Measurements from ENCODE around the gene CCDC83. TPM values are rescaled to one million over a fixed set of nuclear protein-coding genes. Genes with fewer than 3 reads are reported as not detected.
A peak's percentile ranks its signal among the peaks of the same experiment; 100 is the strongest.

The CCDC83 gene
- not detected in 2 replicates for total RNA-seq (2014; rRNA removed; shearing (Covaris generic))

DNA sequence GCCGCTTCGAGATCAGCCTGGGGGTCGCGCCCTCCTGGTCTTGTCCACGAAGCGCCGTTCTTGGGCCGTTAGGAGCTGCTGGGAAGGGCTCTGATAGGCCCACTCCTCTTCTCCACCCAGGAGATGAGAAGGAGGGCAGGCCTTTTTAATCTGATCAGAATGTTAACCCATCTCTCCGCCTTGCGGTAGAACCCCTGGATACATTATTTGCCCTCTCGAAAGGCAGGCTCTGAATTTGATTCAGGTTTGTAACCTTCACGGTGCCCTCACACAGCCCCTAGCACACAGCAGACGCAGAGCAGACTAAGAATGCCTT lies at the start of gene CCDC83:
Gene CCDC83, plus strand, starts transcription at position 43 of the 316 bp plus-strand sequence. CDS start 9,741 bp downstream, outside the sequence.
- no peak for DNase-seq (ENCODE audit: low read depth)

DNA sequence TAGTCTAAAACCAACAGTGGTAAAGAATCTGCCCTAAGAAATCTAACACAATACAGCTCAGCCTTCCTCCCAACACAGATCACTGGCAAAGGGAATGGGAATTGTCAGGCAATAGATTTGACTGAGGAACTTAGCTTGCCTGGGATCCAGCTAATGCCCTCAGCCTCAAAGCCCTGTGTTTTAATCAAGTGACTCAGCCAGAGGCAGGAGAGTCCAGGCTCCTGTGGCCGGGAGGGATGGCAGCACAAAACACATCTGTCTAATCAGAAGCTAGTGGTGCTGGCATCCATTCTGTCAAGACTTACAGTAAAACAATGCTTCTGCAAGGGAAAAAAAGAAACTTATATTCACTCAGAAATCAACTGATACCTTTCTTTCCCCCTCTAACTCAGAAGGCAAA lies 49.8 kb upstream of the CCDC83 start:
- peak; percentile 75 for DNase-seq (ENCODE audit: low read depth)

DNA sequence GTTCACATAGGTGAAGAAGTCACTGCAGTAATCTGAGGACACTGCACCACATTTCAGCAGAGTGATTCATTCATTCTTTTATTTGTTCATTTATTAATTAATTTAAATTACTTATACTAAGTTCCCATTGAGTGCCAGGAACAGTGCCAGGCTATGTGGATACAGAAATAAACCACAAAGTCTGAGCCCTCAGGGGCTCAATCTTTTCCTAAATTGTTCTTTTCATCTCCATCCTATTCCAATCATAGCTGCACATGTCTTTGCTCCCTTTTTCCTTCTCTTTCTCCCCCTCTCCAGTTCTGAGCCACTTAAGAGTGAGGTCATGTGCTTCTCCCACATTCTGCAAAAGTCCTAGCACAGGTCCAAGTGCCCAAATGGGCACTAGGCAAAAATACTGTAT lies 49.2 kb upstream of the CCDC83 start:
- peak; percentile 28 for DNase-seq (ENCODE audit: low read depth)

DNA sequence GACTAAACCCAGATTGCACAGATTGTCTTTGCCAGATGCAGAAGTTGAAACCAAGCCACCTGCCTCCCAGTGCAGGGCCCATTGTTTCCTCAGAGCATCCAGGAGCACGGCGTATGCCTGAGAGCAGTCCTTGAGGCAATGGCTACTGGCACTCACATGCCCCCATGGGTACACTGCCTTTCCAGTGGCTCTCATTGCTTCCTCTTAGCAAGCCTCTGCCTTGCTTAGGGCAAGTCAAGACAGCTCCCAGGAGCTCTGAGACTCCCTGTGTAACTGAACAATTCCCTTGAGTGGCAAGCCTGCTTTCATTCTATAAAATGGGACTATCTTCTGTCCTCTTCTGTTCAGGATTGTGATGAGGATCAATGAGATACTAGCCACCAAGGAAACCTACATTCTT lies 48.3 kb upstream of the CCDC83 start:
- no peak for DNase-seq (ENCODE audit: low read depth)

DNA sequence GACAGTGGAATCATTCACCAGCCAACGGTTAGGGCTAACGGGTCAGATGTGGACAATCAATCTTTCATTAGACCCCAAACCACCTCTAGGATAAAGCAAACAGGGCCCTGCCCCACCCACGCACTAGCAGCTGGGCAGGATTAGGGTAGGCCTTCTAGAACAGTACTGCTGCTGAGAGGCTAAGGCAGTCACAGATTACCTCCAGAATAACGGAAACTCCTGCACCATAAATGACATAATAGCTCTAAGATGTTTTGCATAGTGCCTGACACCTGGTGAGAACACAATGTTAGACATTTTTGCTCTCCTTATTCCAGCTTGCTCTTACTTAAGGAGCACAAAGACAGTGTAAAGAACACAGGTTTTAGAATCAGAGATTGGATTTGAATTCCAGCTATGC lies 46.0 kb upstream of the CCDC83 start:
- no peak for DNase-seq (ENCODE audit: low read depth)

DNA sequence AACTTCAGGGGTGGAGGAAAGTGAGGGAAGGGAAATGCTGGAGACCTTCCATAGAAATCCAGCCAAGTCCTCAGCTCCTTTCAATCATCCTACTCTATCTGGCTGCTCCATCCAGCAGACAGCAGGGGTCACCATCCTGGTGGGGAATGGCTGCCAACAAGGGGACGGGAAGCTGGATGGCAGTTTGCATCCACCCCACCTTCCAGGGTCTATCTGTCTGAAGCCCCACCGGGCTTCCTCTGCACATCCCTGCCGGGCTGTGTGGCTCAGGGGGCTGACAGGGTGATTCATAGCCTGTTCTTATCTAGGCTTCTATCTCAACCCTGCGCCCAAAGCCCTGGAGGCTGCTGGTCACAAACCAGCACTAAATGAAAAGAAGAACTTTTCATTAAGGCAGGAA lies 45.3 kb upstream of the CCDC83 start:
- DNase-seq (ENCODE audit: low read depth): peak; percentile 75

DNA sequence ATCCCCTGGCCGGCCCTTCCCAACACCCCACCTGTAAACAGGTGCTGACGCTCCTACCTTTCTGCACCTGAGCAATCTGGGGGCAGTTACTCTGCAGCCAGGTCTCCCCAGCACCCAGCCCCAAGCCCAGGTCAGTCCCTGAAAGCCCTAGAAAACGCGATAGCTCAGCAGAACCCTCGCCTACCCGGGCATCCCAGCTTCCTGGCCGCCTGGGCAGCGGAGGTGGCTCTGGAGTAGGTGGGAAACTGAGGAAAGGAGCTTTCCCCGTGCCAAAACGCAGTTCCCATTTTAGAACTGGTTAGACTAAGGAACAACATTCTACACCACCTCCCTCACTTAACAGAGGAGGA lies 44.7 kb upstream of the CCDC83 start:
- DNase-seq (ENCODE audit: low read depth): no peak

DNA sequence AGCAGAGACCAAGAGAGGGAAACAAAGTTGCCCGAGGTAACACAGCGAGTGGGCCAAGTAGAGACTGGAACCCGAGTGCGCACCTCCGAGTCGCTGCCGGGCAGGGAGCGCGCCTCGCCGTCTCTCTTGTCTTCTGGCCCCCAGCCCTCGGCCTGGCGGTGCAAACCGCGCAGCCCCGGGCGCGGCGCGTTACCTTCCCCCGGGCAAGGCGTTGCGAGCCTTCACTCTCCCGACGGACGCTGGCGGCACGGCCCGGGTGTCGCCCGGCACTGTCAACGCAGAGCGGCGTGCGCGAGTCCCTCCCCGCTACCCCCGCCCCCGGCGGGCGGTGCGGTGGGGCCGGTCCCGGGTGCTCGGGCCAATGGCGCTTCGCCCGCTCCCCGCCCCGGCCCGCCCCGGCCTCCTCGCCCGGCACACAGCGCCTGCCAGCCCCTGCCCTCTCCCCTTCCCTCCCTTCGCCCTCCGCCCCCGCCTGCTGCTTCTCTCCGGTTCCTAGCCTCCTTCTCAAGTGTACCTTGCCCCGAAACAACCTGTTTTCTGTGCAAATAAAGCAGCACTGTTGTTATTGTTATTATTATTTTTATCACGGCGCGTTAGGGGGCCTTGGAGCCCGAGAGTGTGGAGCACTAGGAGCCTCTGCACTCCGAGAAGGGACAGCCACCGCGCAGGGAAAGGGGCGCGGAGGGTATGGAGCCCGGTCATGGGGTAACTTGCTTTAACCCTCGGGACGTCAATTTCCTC lies 44.1 kb upstream of the CCDC83 start, which contains the start of gene SYTL2:
Gene SYTL2, minus strand, starts transcription at position 271 of the 741 bp plus-strand sequence. CDS start 53,416 bp downstream, outside the sequence.
- peak; percentile 72 for DNase-seq (ENCODE audit: low read depth)

DNA sequence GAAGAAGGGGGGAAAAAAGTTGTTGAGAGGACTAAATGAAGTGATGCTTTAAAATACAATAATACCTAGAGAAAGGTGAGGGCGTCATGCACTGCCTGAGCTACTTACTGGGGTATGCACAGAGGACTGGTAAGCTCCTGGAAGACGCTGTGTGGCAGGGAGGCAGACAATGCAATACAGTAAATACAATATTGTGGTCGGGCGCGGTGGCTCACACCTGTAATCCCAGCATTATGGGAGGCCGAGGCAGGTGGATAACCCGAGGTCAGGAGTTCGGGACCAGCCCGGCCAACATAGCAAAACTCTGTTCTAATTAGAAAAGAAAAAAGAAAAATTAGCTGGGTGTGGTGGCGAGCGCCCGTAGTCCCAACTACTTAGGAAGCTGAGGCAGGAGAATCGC lies 43.6 kb upstream of the CCDC83 start:
- no peak for DNase-seq (ENCODE audit: low read depth)

DNA sequence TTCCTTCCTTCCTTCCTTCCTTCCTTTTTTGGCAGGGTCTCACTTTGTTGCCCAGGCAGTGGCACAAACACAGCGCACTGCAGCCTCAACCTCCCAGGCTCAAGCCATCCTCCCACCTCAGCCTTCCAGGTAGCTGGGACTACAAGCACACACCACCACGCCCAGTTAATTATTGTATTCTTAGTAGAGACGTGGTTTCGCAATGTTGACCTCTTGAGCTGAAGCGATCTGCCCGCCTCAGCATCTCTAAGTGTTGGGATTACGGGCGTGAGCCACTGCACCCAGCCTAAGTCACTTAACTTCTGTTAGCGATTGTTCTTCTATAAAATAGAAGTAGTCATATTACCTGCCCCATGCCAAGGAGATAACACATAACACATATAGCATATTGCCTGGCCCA lies 41.5 kb upstream of the CCDC83 start:
- DNase-seq (ENCODE audit: low read depth): no peak

DNA sequence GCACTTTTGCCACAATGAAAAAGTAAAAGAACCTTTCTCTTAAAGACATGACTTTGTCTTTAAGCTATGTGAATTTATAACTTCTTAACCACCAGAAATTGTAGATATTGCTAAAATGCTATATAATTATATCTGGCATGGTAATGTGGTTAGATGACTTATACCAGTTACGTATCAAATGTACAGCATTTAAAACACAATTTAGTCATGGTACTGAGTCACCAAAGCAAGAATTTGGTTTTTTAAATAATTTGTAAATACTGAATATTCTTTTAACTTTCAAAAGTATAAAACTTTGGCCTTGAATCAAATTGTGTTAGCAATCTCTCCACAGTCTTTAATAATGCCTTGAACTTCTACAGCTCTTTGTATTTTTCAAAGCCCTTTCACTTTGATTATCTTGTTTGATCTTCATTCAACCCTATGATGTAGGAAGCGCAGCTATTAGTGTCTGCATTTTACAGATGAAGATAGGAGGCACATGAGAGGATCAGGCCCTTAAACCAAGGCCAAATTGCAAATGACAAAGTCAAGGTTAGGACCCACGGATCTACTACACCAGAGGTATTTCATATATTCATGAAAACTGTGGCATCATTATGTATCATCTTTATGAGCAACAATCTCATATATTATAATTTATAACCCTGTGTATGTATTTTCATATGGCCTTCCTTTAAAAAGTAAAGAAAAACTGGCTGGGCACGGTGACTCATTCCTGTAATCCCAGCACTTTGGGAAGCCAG lies 39.8 kb upstream of the CCDC83 start:
- peak; percentile 68 for DNase-seq (ENCODE audit: low read depth)

DNA sequence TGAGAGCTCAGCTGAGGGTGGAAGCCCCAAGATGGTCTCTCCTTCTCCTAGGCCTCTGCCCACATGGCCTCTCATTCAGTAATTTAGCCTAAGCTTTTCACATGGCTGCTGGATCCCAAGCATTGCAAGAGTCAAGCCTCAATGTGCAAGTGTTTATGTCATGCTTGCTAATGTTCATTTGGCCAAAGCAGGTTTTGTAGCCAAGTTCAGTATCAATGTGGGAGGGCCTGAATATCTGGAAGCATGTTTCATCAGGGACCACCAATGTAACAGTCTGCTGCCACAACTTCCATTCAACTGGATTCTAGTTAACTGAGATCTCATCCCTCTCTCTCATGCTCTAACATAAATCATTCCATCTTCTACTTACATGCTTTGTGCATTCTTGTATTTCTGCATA lies 35.7 kb upstream of the CCDC83 start:
- DNase-seq (ENCODE audit: low read depth): no peak

DNA sequence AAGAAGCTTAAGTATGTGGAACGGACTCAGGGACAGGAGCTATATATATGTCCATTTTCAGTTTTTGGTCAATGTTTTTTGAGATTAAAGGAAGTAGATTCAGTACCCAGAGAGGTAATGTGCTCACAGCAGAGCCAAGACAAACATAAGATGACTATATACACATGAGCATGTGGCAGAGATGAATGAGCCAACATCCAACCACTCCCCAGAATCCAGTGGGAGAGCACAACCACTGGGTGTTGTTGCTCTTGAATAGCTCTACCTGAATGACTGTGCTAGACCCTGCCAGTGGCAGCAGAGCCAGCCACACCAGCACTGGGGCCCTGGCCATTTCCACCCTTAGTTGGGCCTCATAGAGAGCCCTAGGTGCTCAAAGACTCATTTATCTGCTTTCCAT lies 33.5 kb upstream of the CCDC83 start:
- DNase-seq (ENCODE audit: low read depth): peak; percentile 46

DNA sequence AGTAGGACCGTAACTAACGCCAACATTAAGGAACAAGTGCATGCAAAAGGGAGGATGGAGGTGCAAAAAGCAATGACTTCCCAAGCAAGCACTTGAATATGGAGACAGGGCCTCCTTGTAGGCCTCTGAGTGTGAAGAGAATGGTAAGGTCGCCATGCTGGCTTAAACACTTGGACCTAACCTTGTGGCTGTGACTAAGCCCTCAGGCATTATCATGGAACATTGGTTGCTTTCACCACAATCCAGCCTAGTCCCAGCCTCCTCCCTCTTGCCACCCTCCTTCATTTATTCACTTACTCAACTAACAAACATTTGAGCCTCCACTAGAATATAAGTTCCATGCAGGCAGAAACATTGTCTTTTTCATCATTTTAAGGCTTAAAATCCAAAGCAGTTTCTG lies 32.4 kb upstream of the CCDC83 start:
- peak; percentile 84 for DNase-seq (ENCODE audit: low read depth)

DNA sequence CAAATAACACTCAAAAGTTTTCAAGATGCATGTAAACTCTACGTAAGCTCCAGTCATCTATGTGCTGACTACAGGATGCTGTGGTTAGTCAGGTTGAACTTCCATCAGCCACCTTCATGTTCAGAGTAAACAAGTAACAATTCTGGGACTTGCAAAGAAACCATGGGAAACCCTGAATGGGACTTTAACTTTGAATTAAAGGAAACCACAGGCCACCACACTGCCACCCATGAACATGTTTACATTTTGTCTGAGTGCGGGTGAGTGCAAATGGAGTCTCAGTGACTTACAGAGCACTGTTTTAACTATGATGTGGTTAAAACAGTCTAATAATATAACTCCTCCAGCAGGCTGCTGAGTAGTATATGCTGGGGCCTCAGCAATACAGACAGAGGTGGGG lies 31.4 kb upstream of the CCDC83 start:
- DNase-seq (ENCODE audit: low read depth): no peak

DNA sequence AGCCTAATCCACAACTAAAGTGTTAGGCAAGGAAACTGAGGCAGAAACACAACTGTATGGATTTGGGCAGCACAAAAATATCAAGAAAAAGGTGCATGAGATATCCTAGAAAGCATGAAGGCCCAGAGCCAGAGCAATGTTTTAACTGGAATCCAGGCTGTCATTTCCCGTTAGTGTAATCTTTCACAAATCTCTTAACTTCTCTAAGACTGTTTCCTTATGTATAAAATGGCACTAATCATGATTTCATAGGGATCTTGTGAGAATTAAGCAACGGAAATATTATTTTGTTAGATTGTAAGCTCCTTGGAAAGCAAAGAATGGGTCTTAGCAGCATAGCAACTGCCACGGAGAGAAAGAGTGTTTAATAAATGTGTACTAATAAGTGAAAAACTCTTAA lies 29.6 kb upstream of the CCDC83 start:
- DNase-seq (ENCODE audit: low read depth): no peak

DNA sequence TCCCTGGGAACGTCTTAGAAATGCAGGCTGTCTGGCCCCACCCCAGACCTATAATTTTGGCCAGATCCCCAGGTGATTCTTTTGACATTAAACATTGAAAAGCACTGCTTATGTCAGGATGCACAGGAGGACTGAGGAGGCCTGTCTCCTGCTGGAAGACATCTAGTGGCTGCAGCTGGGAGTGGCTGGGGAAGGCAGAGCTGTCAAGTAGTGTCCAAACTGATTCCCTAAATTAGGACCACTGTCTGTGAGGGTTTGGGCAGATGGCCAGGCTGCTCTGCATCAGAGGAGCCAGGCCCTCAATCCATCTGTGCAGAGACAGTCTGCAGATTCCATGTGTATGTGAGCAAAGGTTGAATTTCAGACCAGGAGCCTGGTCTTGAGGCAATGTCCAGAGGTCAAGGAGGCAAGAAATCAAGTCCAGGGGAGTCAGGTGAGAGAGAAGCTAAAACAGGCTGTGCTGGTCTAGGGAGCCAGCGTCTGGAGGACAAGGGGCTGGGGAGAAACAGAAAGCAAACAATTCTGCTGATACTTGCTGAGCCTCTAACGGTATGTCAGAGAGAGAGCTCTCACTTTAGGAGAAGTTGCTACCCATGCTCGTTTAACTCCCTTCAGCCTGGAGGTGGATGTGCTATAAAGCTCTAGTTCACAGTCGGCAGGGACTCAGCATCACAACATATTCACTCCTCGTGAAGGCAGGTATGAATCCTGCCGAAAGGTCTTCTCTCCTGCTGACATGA lies 28.9 kb upstream of the CCDC83 start:
- peak; percentile 47 for DNase-seq (ENCODE audit: low read depth)

DNA sequence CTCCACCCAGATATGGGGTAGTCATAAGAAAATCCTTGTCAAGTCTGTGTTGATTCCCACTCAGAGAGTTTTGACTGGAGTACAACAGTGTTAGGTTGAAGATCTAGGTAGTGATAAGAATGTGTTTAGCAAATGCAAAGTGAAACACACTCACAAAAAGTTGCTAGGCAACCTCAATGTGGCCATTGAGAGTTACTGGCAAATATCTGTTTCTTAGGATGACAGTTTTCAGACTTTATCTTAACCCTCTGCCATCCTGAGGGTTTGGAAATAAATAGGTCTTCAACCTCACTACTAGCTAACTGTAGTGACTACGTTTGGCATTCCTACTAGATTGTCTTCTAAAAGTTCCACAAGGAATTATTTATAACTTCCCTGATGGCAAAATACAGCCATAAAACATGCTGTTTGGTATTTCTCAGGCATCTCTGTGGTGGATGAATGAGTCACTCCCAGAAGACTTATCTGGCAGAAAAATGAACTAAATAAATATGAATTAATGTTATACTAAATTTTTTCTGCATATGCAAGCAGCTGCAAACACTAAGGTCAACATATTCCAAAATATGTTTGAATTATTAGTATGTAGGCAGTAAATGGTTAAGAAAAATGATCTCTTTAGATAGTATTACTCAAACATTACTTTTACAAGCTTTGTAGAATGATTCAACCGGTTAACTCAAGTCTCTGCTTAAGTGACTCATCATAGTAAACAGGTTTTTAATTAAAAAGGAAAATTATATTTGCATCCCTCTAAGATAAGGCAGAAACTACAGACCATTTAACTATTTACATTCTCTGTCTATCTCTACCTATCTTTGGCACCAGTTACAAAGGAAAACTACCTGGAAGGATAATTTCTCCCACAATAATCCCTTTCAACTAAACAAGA lies 27.2 kb upstream of the CCDC83 start:
- peak; percentile 84 for DNase-seq (ENCODE audit: low read depth)

DNA sequence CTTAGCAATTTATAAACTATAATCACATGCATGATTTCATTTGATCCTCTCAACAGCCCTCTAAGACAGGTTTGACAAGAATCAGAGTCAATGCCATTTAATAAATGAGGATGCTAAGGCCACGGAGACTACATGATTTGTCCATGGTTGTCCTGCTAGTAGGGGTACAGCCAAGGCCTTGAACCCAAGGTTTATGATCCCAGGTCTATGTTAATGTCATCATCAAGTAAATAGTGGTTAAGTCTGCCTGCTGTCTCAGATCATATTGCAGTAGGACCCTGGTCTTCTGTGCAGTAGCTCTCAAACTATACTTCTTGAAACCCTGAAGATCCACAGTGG lies 26.6 kb upstream of the CCDC83 start:
- DNase-seq (ENCODE audit: low read depth): no peak

DNA sequence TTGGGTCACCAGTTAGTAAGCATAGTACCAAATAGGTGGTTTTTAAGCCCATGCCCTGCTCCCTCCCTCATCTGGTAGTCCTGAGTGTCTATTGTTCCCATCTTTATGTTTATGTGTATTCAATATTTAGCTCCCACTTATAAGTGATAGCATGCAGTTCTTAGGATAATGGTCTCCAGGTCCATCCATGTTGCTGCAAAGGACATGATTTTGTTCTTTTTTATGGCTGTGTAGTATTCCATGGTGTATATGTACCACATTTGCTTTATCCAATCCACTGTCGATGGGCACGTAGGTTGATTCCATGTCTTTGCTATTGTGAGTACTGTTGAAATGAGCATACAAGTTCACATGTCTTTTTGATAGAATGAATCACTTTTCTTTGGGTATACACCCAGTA lies 26.0 kb upstream of the CCDC83 start:
- DNase-seq (ENCODE audit: low read depth): no peak

DNA sequence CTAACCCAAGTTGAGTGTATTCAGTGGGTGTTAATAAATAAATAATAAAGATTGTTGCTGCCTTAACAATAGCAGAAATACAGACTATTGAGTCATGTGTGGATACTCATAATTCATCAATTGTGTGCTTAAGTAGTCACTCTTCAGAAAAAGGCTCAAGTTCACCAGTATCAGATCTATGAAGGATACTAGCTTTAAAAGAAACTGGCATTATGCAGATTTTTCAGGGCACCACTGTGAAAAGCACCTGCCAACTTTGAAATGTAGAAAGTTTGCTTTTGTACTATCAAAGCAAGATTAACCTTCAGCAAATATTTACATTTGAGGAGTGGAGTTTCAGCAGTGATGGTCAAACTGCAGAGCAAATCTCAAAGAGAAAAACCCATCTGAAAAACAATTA lies 24.1 kb upstream of the CCDC83 start:
- DNase-seq (ENCODE audit: low read depth): no peak

DNA sequence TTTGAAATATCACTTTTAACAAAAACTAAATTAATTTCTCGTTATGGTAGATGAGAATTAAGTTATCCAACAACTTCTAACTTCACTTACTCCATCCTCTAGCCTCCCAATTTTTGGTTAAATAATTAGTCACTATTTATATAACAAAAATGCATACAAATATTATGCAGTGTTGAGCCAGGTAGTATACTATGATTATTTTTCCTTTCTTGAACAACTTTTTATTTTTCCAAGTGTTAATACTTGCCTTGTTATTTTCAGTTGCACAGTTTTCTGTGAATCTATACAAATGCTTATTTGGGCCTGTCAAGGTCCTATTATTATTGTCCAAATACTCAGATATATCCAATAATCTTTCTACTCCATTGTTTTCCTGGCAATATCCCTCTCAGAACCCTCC lies 19.9 kb upstream of the CCDC83 start:
- no peak for DNase-seq (ENCODE audit: low read depth)
